SH-SY5Y (cell line): ENCODE data around the gene RIGI.

Experiments used
- GATA2 ChIP-seq: IDR thresholded peaks from 2 replicates; pipeline ENCODE4 v1.6.1; 2011; ENCODE audit warnings: mild to moderate bottlenecking, low read depth, low read length
- GATA3 ChIP-seq: IDR thresholded peaks from 2 replicates; pipeline ENCODE4 v1.6.1; 2011; ENCODE audit warnings: low read depth, mild to moderate bottlenecking, low read length, moderate library complexity

- TF ChIP-seq GATA2 (no peak), GATA3 (no peak)
Observed at GRCh38 chr9:32551276-32552051, 25.5 kb upstream of the RIGI start.
